DND-41 (cell line): Measurements from ENCODE around the gene PSMD13.

Experiments used
- CTCF ChIP-seq: IDR thresholded peaks from 2 replicates; pipeline ENCODE4 v1.5.1; 2012; ENCODE audit warnings: borderline replicate concordance, low read length, moderate library complexity, mild to moderate bottlenecking; ENCODE audit not compliant: poor library complexity, severe bottlenecking; ENCODE audit errors: extremely low read depth
- EZH2 ChIP-seq: IDR thresholded peaks from 3 replicates; pipeline ENCODE4 v1.6.1; 2012; ENCODE audit warnings: borderline replicate concordance, low read depth, mild to moderate bottlenecking, moderate library complexity, low read length, inconsistent platforms; ENCODE audit not compliant: severe bottlenecking

DNA sequence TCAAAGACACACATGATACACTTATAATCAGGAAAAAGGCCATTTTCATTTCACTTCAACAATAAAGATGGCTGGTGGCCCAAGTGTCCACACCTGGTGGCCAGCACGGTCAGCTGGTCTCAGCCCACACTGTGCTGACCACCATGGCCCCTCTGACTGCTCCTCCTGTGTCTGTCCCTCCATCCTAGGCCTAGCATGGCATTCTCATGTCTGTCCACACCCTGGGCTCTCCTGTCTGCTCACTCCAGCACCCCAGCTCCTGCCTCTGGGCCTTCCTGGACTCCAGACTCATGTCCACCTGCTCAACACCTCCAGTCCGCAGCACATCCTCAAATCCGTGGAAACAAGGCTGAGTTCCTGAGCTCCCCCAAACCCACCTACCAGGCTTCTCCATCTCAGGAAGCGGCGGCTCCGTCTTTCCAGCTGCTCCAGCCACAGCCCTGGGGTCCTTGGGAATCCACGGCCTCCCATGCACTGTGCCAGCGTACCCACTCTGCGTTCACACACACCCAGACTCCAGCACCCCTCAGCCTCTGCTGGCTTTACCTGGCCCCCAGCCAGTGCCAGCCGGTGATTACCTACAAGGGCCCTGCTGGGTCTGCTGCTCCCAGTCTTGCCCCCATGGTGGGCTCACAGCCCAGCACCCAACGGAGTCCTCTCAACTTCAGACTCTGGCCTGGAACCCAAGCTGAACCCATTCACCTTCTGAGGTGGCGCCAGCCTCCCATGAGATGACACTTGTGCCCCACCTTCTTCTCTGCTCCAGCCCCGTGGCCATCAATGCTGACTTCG is 14.6 kb upstream of the PSMD13 start:
- TF ChIP-seq EZH2 = no peak
- no peak for TF ChIP-seq CTCF
